AG04449 (cell line): Measurements from ENCODE around the gene RUNX1.

Experiments used
- CTCF ChIA-PET: fragments of 350-600 bp; formaldehyde crosslinking; extraction: SDS; loops from one replicate; lab custom pipeline; 2021; ENCODE audit warnings: antibody characterized with exemption; lab: Yijun Ruan, JAX
- POLR2A ChIA-PET: fragments of 400-600, 350-600 bp; formaldehyde crosslinking; extraction: SDS; loops from one replicate; lab custom pipeline; 2020; ENCODE audit warnings: antibody characterized with exemption, inconsistent platforms; lab: Yijun Ruan, JAX
- DNase-seq: peaks from one replicate; pipeline ENCODE4 v3.0.0-alpha.2; 2010; ENCODE audit warnings: low read depth, low spot score
- H3K4me3 ChIP-seq: 2 replicates; pipeline ENCODE4 v1.5.1; 2011; ENCODE audit warnings: low read depth, mild to moderate bottlenecking, control low read depth, low read length
- CTCF ChIP-seq: IDR thresholded peaks from one replicate; pipeline ENCODE4 v1.5.1; 2011; ENCODE audit warnings: mild to moderate bottlenecking, moderate library complexity, low read length, control low read depth, inconsistent platforms; ENCODE audit not compliant: insufficient read depth; ENCODE audit errors: missing control alignments

RUNX1 gene

GRCh38 chr21:34818662-34819158 is 230.4 kb downstream of the RUNX1 start:
- no peak overlapping the region for H3K4me3 ChIP-seq
- TF ChIP-seq CTCF = no peak
- ChIA-PET POLR2A (interaction anchor here (0.6 kb wide), 1 partner anchor 537 kb away, joined by 3 read pairs; no protein-coding TSS in a partner anchor), CTCF (interaction anchor here (1.9 kb wide), 1 partner anchor 10 kb away, joined by 4 read pairs; no protein-coding TSS in a partner anchor)
- DNase-seq = no peak

- no peak for TF ChIP-seq CTCF
- POLR2A ChIA-PET = interaction anchor here (0.6 kb wide), 1 partner anchor 537 kb away, joined by 3 read pairs; no protein-coding TSS in a partner anchor
- DNase-seq = no peak
- no peak overlapping the region for H3K4me3 ChIP-seq
- CTCF ChIA-PET = interaction anchor here (1.9 kb wide), 1 partner anchor 9 kb away, joined by 4 read pairs; no protein-coding TSS in a partner anchor
Measured at GRCh38 chr21:34817821-34818661, 231.1 kb downstream of the RUNX1 start.

- no peak for DNase-seq
- H3K4me3 ChIP-seq = no peak overlapping the region
- CTCF ChIA-PET = interaction anchor here (1.1 kb wide), 2 partner anchors 72 to 123 kb away, joined by 3 to 4 read pairs; no protein-coding TSS in a partner anchor
- TF ChIP-seq CTCF = no peak
- POLR2A ChIA-PET = no interaction called here
Measured at GRCh38 chr21:34815831-34816705, 233.0 kb downstream of the RUNX1 start.

- DNase-seq = no peak
- ChIA-PET CTCF (interaction anchor here (0.7 to 0.8 kb wide), 2 partner anchors 22 to 28 kb away, joined by 3 read pairs; no protein-coding TSS in a partner anchor), POLR2A (no interaction called here)
- TF ChIP-seq CTCF = no peak
- H3K4me3 ChIP-seq = no peak overlapping the region
Measured at GRCh38 chr21:34814529-34814951, 234.6 kb downstream of the RUNX1 start.

DNA sequence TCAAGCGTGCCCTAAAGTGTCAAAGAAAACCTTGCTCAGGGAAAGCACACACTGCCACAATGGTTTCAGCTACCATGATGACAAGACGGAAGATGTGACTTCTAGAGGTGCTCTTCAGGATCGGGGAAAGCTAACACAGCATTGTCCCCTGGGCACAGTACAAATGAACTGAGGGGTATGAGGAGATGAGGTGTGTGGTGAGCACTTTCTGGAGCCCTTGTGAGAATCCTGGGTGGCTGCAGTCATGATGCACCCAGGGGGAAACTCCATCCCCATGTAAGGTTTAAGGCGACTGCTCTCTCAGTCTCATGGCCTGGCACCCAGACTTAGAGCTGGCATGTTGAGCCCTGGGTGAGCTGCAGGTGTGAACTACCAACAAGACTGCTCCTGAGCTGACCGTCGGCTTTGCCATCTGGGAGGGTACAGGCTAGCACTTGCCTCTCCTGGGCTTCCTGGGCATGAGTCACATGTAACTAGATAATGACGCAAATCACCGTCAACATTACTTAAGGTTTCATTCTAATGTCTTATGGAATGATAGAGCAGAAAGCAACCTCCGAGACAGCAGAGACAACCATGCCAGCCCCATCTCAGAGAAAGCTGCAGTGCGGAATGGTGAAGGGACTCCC is 235.7 kb downstream of the RUNX1 start:
- no peak overlapping the region for H3K4me3 ChIP-seq
- ChIA-PET CTCF (interaction anchor here (0.8 to 1.3 kb wide), 2 partner anchors 23 to 51 kb away, joined by 3 read pairs; no protein-coding TSS in a partner anchor), POLR2A (interaction anchor here (0.5 to 2.0 kb wide), 4 partner anchors 11 to 73 kb away, joined by 3 to 8 read pairs (median 4); no protein-coding TSS in a partner anchor)
- TF ChIP-seq CTCF = no peak
- DNase-seq = no peak
